HG02884 (cell line): ENCODE results near the gene MUCL3.
"Not testable (repeated sequence)": the region's sequence is repeated elsewhere in the genome, so short reads cannot be mapped to it uniquely, and the experiment has no call there.

Experiments used
- ATAC-seq: cut with Tn5 transposase; IDR thresholded peaks from one replicate; pipeline ENCODE4 v1.9.1; 2021; ENCODE audit warnings: mild to moderate bottlenecking, moderate library complexity; ENCODE audit not compliant: unreplicated experiment

The MUCL3 gene

DNA sequence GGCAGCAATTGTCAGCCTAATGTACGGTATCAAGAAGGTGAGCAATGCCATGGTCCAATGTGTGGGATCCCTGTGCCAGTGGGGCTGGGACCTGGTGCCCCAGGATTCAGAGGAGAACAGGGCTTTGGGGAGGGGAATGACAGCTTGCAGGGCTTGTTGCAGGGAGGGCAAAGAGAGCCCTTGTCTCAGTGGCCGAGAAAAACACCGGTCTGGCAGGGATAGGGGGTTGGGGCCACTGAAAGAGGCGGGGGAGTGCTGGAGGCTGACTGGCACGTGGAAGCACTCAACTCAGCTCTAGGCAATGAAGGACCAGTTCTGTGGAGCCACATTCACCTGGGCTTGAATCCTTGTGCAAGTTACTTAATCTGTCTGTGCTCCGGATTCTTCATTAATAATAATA is 3.5 kb upstream of the MUCL3 start:
- no peak for ATAC-seq

DNA sequence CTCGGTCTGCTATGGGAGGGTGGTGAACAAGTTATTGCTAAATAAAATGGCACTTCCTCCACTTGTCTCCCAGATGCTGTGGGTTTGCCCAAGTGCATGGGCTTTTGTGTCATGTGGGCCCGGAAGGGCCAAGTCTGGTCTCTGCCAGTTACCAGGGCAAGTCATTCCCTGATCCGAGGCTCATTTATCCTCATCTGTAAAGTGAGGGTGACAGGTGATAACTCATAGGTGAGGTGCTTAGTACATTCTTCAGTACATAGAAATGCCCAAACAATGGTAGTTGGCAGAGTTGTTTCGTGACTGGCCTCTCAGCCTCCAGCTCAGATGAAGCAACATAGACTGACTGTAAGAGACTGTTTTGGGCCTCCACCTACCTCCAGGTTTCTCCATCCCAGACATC is 2.0 kb upstream of the MUCL3 start:
- ATAC-seq: no peak

DNA sequence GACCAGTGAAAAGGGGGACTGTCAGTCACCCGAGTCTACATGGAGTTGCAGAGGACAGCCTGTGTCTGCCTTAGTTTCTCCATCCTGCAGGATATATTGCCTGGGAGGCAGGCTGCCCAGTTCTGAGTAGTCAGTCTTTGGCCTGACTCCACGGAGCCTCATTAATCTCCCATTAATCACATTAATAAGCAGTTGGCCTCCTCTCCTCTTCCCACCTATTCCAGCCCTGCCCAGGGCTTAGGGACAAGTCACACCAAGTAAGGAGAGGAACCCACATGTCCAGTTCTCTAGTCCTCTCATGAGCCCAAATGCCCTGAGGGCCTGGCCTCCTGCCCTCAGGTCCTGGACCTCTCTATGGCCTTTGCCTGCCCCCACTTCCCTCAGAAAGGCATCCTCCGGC is 1.3 kb upstream of the MUCL3 start:
- no peak for ATAC-seq

DNA sequence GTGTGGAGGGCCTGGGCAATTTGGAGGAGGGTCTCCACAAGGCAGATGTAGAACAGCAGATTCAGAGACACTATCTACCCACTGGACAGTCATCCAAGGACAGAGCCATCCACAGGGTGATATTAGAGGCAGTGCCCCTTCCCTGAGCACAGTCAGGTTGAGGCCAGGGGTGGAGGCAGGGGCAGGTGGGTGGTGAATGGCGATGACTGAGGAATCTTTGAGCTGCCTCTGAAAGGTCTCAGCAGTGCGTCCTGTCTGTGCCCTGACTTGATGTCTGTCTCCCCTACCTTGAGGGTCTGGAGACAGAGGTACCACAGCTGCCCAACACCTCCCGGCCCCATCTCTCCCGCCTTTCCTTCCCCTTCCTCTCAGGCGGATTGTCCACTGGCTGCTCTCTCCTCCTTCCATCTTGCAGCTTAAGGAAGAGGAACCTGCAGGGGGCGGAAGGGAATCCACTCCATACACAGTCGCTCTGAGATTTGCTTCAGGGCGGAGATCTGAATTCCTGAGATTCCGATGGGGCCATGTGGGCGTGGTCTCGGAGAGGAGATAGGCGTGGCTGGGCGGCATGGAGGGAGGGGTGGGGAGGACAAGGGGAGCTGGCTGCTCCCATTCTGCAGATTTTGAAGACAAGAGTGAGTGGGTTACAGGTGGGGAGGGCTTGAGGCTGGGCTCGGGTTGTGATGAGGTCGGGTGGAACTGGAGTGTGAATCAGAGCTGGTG is 1.7 kb downstream of the MUCL3 start:
- ATAC-seq: no peak

DNA sequence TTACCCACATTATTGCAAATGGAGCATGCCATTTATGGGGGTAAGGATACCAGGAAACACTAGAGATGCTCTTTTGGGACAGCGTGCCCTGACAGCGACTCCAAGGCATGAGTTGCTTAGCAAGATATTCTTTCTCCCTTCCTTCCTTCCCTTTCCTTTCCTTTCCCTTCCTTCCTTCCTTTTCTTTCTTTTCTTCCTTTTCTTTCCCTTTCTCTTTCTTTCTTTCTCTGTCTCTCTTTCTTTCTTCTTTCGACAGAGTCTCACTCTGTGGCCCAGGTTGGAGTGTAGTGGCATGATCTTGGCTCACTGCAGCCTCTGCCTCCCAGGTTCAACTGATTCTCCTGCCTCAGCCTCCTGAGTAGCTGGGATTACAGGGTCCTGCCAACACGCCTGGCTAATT is 3.3 kb downstream of the MUCL3 start:
- ATAC-seq: no peak

DNA sequence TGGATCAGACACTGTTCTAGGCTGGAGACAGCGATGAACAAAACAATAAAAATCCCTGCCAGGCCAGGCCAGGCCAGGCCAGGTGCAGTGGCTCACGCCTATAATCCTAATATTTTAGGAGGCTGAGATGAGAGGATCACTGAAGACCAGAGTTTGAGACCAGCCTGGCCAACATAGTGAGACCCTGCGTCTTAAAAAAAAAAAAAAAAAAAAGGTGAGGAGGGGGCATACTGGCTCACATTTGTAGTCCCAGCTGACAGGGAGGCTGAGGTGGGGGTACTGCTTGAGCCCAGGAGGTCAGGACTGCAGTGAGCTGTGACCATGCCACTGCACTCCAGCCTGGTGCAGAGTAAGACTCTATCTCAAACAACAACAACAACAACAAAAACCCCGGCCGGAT is 4.5 kb downstream of the MUCL3 start:
- ATAC-seq: no peak

DNA sequence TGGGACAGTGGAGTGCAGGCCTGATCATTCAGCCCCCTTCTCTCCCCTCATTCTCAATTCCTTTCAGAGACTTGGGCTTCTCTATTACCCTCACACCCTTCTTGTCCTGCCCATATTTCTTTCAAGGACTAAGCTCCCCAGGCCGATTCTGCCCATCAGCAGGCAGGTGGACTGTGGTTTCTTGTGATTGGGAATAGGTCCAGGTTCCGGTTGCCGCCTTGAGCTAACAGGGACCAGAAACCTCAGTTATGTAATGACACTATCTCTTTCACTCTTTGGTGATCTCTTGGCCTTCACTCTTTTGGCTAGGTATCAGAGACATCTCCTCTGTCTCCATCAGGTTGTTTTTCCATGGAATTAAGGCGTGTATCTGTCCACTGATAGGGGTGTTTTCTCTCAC is 6.5 kb downstream of the MUCL3 start:
- ATAC-seq: no peak

DNA sequence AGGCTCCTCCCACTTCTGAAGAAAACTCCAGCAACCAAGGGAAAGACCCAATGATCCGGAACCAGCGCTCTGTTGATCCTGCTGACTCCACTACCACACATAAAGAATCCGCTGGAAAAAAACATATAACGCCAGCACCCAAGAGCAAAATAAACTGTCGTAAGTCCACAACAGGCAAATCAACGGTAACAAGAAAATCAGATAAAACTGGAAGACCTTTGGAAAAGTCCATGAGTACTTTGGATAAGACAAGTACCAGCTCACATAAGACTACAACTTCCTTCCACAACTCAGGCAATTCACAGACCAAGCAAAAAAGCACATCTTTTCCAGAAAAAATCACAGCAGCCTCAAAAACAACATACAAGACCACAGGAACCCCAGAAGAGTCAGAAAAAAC is 8.0 kb downstream of the MUCL3 start:
- no peak for ATAC-seq

DNA sequence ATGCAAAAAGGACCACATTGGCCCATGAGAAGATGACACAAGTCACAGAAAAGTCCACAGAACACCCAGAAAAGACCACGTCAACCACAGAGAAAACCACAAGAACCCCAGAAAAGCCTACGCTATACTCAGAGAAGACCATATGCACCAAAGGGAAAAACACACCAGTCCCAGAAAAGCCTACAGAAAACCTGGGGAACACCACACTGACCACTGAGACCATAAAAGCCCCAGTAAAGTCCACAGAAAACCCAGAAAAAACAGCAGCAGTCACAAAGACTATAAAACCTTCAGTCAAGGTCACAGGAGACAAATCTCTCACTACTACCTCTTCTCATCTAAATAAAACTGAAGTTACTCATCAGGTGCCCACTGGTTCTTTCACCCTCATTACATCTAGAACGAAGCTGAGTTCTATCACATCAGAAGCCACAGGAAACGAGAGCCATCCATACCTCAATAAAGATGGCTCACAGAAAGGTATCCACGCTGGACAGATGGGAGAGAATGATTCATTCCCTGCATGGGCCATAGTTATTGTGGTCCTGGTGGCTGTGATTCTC is 11.2 kb downstream of the MUCL3 start:
- ATAC-seq: no peak

DNA sequence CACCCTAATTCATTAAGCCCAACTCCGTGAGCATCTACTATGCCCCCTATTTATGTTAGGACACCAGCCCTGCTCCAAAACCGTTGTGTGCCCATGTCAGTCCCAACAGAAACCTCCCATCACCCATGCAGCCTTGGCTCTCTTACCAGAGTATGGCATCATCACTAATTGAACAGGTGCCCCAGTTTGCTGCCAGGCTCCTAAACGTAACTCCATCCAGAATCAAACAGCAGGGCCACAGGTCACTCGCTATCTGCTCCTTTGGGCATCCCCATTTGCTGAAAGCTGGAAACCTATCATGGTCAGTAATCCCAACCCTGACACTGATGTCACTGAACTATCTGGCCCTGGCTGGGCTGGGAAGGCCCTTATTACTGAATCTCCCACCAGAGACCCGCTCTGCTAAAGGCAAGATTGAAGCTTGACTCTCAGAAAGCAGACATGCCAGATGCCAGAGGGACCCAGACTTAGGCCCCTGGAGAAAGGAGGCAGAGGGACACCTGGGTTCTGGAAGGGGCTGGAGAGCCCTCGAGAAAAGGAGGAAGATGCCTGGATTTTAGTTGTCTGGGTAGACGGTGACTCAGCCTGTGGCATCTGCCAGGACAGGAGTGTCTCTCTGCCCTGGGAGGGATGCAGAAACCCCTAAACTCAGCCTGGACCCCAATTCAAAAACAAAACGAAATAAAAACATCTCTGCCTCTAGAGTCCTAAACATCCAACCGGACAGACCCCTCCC is 14.0 kb downstream of the MUCL3 start:
- no peak for ATAC-seq

DNA sequence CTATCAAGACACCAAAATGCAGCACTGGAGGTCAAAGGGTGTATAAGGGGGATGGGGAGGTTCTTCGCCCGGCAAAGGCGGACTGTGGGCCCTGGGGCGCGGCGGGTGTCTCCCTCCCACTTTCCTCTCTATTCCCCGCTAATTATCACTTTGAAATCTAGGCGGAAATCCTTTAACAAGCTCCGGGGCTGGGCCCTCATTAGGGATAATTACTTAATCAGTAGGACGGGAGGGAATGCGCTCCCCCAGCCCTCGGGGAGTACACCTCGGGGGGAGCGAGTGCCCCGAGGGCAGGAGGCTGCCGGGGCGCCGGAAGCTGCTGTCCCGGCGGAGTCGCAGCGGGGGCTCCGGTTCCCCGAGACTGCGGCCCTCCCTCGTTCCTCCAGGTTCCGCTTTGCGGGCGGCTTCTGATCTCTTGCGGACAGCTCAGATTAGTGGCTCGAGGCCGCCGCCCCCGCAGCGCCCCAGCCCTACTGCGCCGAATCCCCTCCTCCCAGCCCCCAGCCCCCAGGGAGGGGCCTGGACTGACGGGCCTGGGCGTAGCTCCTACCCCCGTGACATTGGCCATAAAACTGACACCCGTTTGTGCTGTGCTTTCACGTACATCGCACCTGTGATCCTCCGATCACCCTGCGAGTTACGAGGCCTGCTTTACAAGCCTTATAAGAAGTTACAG is 14.7 kb downstream of the MUCL3 start:
- no peak for ATAC-seq

DNA sequence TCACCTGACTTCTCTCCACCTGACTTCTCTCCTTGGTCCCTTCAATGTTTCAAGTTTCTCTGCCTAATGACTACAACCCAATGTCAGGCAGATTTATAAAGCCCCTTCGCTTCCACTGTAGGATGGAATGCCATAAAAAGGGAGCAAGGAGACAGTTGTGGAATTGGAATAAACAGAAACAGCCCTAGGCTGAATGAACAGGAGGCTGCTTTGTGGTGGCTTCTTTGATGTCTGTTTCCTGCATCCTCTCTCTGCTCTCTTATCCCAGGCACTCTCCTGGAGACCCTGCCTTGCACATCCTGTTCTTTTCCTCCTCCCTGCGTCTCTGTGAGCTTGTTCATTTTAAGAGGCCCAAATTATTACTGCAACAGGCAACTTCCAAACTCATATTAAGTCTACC is 16.9 kb downstream of the MUCL3 start:
- ATAC-seq: no peak

DNA sequence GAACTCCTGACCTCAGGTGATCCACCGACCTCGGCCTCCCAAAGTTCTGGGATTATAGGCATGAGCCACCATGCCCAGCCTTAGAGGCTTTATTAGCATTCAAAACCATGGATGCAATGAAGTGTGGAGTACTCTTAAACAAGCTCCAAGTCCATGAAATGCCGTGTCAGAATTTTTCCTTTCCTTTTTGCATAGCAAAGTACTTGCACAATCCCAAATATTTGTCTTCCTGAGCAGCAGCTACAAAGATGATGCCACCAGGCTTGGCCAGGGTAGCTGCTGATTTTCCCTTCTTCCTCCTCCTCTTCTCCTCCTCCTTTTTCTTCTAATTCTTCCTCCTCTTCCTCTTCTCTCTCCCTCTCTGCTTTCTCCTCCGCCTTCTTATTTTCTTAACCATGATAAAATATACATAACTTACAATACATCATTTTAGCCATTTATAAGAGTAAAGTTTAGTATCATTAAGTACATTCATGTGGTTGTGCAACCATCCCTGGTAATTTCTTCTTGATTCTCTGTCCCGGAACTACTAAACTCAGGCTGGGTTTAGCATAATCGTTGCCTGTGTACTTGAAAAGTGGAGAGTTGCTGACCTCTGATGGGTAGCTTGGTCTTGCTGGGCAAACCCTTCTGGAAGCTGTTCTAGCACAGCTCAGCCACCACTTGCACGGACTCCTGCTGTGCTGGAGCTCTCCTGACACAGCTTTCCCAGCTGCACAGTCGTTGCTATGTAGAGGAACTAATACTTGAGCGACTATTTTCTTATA is 20.3 kb downstream of the MUCL3 start:
- no peak for ATAC-seq

DNA sequence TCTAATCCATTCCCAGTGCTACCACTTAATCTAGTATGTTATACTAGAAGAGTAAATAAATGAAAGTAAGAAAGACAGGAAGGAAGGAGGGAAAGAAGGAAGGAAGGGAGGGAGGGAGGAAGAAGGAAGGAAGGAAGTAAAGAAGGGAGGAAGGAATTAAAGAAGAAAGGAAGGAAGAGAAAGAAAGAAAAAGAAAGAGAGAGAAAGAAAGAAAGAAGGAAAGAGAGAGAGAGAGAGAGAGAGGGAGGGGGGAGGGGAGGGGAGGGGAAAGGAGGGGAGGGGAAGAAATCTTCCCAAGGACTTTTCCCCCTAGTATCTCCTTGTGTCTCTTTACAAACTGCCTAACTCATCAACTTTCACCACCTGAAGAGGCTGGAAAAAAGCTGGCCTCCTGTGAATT is 21.9 kb downstream of the MUCL3 start:
- no peak for ATAC-seq

DNA sequence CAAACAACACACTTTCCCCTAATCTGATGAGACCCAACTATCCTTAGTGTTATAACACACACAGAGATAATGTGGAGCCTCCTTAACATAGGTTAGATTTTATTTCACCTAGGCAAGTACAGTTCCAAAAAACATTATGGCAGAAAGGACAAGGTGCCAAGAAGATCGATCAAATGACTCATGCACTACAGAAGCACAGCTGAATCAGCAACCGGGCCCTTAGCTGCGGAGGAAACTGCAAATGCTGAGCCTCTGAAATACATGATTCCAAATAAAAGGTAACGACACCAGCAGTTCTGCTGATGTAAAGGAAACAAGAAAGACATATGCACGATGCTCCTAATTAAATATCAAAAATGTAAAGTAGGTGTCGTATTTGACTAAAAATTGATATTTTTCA is 22.9 kb downstream of the MUCL3 start:
- no peak for ATAC-seq

DNA sequence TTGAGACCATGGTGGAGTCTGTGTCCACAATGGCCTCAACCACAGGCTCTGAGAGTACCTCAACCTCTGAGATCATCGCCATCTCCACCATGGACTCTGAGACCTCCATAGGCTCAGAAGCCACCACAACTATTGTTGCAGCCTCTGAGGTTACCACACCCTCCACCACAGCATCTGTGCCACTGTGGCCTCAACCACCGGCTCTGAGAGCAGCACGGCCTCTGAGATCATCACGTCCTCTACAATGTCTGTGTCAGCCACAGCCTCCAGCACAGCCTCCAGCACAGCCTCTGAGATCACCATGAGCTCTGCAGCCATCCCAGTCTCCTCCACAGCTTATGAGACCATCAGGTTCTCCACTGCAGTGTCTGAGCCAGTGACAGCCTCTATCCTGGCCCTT is 23.3 kb downstream of the MUCL3 start:
- no peak for ATAC-seq

DNA sequence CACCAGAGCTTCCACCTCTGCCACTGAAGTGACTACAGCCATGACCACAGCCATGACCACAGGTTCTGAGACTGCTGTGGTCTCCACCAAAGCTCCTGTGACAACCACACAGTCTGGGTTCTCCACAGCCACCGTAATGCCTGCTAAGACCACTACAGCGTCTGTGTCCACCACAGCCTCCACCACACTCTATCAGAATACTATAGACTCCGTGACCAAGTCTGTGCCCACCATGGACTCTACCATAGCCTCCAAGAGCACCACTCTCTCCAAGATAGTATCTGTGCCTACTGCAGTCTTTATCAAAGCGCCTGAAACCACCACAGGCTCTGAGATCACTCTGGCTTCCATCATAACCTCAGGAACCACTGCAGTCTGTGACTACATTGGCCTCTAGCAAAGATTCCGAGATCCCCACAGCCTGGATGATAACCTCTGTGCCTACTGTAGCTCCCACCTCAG is 24.4 kb downstream of the MUCL3 start:
- no peak for ATAC-seq

DNA sequence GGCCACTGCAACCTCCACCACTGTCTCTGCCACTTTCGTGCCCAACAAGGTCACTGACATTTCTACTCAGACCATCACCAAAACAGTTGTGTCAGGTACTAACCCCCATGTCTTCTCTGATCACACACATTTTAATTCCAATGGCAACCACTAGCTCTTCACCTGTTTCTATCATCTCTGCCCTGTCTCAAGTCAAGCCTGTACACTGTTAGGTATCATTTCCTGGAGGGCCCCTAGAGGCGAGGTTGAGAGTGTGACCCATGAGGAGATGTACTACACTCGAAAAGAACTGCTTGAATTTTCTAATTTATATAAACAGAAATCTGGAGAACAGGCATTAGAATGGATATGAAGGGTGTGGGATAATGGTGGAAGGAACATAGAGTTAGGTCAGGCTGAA is 25.4 kb downstream of the MUCL3 start:
- no peak for ATAC-seq

DNA sequence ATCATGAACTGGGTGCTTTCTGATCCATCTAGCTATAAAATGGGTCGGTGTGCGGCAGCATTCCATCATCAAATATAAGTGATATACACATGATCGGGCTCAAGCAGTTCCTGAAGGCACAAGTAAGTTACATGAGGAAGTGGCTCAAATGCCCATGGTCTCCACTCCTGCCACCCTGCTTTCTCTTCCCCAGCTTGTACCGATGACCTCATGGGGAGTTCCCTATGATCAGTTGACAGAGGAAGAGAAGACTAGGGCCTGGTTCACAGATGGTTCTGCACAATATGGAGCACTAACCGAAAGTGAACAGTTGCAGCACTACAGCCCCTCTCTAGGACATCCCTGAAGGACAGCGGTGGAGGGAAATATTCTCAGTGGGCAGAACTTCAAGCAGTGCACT is 28.4 kb downstream of the MUCL3 start:
- not testable (repeated sequence) for ATAC-seq

DNA sequence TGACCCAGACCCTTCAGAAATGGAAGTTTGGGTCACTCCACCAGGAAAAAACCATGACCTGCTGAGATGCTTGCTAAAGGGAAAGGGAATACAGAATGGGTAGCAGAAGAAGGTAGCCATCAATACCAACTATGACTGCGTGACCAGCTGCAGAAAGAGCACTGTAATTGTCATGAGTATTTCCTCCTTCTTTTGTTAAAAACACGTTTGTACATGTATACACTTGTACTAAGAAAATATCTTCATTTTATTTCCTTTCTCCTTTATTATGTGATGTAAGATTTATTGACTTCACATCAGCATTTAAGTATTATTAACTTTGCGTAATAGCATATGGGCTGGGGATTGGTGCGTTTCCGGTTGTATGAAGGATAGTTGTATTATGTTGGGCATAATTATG is 30.2 kb downstream of the MUCL3 start:
- ATAC-seq: no peak

DNA sequence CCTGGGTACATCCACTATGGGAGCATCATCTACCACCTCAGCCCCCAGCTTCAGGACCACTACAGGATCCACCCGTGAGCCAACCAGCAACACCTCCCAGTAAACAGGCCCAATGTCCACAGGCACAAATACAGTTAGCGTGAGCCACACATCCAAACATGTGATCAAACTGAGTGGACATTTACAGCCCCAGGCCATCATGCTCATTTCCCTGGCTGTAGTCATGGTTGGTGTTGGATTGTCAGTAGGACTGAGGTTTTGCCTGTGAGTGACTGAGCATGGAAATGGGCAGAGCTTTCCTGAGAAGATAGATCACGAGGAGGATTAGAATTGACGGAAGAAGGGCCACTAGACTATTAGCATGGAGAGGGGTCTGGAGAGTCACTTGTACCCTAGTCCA is 32.0 kb downstream of the MUCL3 start:
- no peak for ATAC-seq
